ENCODE results near the gene IL27RA. TPM values are rescaled to one million over a fixed set of nuclear protein-coding genes. Genes with fewer than 3 reads are reported as not detected.

The IL27RA gene
- polyA plus RNA-seq, 2 of the 4 experiments (the other 2 are of a cell fraction): 3.0 to 4.5 TPM

- DNase-seq (ENCODE audit: low read depth in 1 of 2, low spot score in 1 of 2) (peak in 1 of 2 experiments; percentile 78), FAIRE-seq (no peak), ATAC-seq (peak; percentile 60 to 72)
- Histone ChIP-seq H3K4me1 (peaks cover 4% of the 10 kb centered on the region; the same call in 1 of the 3 replicates), H3K27ac (peak overlapping the region; percentile 94 to 99), H3K9me3 (no peaks in the 10 kb centered on the region), H3K4me2 (peak overlapping the region; percentile 99), H3K4me3 (peak overlapping the region; percentile 83)
- CTCF ChIA-PET: interaction anchor here (0.5 to 5.6 kb wide), 30 partner anchors 10 to 283 kb away, joined by 3 to 93 read pairs (median 4); partner anchors contain the start of genes C19orf67, IL27RA, NANOS3 and PALM3
- WGBS (ENCODE audit: missing lambda C conversion rate): no CpG with 5 or more reads among the region's 106 CpGs
- POLR2A ChIA-PET: interaction anchor here (0.7 to 1.2 kb wide), 2 partner anchors 42 to 193 kb away, joined by 3 to 4 read pairs; partner anchors contain the start of gene IL27RA
- TF ChIP-seq EP300 (IDR thresholded peaks at IDR 0.05) (no peak), SMC3 (IDR thresholded peaks at IDR 0.05) (0 out of 3 replicates have a peak, but pooled peaks have one; percentile 43), RCOR1 (IDR thresholded peaks at IDR 0.05; ENCODE audit: low read depth, low read length) (no peak), JUN (IDR thresholded peaks at IDR 0.05) (peak in 1 of 2 experiments; percentile 43; a peak in 1 of 5 replicates), REST (IDR thresholded peaks at IDR 0.05) (no peak), NFE2L2 (conservative IDR thresholded peaks at IDR 0.05; ENCODE audit: low read length) (no peak), HOXA7 (CRISPR knock-in tag; IDR thresholded peaks at IDR 0.05) (no peak), TFCP2L1 (CRISPR knock-in tag; IDR thresholded peaks at IDR 0.05) (no peak), RFX5 (IDR thresholded peaks at IDR 0.05) (no peak), POLR2A (IDR thresholded peaks at IDR 0.05; ENCODE audit: low read length) (no peak), NR3C1 (IDR thresholded peaks at IDR 0.05) (no peak), BCL3 (IDR thresholded peaks at IDR 0.05) (no peak), HDAC2 (IDR thresholded peaks at IDR 0.05) (no peak), ESRRA (IDR thresholded peaks at IDR 0.05; ENCODE audit: borderline replicate concordance, low read length) (no peak), FOSB (CRISPR knock-in tag; IDR thresholded peaks at IDR 0.05) (no peak), GATA3 (IDR thresholded peaks at IDR 0.05; ENCODE audit: borderline replicate concordance) (no peak), SREBF2 (IDR thresholded peaks at IDR 0.05) (no peak), EHF (CRISPR knock-in tag; IDR thresholded peaks at IDR 0.05) (no peak), KDM5A (IDR thresholded peaks at IDR 0.05) (no peak), FOSL2 (IDR thresholded peaks at IDR 0.05) (no peak), FOSL2 (CRISPR knock-in tag; IDR thresholded peaks at IDR 0.05) (no peak), ZC3H11A (IDR thresholded peaks at IDR 0.05) (no peak), PHF8 (IDR thresholded peaks at IDR 0.05; ENCODE audit: borderline replicate concordance, low read depth) (no peak), CHD2 (IDR thresholded peaks at IDR 0.05; ENCODE audit: low read length, partially characterized antibody) (no peak), MAX (IDR thresholded peaks at IDR 0.05) (peak; percentile 47; the same call in 1 of the 2 replicates), CBX8 (IDR thresholded peaks at IDR 0.05) (no peak), ZSCAN20 (CRISPR knock-in tag; IDR thresholded peaks at IDR 0.05) (no peak), CTCF (IDR thresholded peaks at IDR 0.05) (peak; percentile 87), EHMT2 (IDR thresholded peaks at IDR 0.05; ENCODE audit: low read depth) (no peak), ELK1 (IDR thresholded peaks at IDR 0.05; ENCODE audit: low read depth, low read length) (no peak), CHD4 (IDR thresholded peaks at IDR 0.05; ENCODE audit: borderline replicate concordance) (no peak), RNF2 (IDR thresholded peaks at IDR 0.05; ENCODE audit: borderline replicate concordance, low read depth) (no peak), HMGXB4 (CRISPR knock-in tag; IDR thresholded peaks at IDR 0.05; ENCODE audit: borderline replicate concordance) (no peak)
Observed at GRCh38 chr19:14073261-14073924, 41.8 kb downstream of the IL27RA start.

Measured in A549 (cell line).